GM21717 (cell line): Measurements from ENCODE around the gene DNAJA3.
"Not testable (repeated sequence)": the region's sequence is repeated elsewhere in the genome, so short reads cannot be mapped to it uniquely, and the experiment has no call there.

Experiments used
- ATAC-seq: cut with Tn5 transposase; IDR thresholded peaks from one replicate; pipeline ENCODE4 v1.9.1; 2021; ENCODE audit warnings: mild to moderate bottlenecking, moderate library complexity; ENCODE audit not compliant: unreplicated experiment

DNAJA3 gene

DNA sequence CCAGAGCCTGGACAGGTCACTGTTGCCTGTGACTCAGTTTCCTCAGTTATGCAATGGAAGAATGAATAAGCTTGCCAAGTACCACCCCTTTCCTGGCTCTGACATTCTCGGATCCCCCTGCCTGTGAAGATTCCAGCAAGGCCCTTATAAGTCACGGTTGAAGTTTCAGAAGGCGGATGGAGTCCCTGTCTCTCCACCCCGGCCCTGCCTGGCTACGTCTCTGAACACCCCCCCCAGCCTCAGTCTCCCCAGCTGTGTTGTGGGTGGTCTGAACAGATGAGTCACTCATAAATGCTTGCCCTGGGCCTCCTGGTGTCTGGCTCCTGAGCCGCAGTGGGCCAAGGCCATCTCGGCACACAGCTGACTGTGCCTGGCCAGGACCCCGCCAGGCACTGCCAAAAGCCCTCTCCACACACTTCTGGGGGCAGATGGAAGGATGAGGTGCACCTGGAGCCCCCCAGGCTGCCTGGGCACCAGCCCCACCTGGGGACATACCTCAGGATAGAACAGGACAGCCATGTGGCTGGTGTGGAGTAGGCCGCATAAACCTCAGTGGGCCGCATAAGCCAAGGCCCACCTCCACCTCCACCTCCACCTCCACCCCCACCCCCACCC lies 38.6 kb upstream of the DNAJA3 start:
- no peak for ATAC-seq

GRCh38 chr16:4387781-4388180 lies 37.9 kb upstream of the DNAJA3 start:
- no peak for ATAC-seq

DNA sequence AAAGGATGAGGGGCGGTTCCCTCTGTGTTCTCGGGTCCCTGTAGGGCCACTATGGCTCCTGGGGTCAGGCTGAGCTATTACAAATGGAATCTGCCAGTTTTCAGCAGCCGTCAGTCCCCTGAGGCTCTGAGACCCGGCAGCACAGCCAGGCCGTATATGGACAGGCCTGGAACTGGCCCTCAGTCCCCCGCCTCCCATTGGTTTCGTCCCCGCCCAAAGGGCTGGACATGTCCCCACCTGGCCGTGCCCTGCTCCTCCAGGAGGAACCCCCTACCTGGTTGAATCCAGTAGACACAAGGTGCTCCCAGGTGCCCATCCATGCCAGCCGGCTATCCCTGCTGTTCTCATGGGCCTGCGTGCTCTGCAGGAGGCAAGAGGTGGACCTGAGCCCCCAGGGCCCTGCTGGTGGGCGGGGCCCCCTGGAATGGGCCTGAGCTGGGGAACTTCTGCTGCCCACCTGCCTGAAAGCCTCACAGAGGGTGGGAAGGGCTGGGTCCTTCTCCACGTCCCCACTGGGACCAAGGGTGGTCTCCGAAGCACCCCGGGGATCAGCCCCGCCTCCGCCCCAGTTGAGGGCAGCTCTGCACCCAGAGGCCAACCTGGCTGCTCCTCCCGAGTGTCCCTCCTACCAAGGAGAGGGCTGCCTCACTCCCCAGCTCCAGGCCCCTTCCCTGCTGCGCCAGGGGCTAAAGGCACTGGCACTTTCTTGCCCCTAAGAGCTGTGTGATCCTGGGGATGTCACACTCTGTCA lies 37.2 kb upstream of the DNAJA3 start:
- no peak for ATAC-seq

DNA sequence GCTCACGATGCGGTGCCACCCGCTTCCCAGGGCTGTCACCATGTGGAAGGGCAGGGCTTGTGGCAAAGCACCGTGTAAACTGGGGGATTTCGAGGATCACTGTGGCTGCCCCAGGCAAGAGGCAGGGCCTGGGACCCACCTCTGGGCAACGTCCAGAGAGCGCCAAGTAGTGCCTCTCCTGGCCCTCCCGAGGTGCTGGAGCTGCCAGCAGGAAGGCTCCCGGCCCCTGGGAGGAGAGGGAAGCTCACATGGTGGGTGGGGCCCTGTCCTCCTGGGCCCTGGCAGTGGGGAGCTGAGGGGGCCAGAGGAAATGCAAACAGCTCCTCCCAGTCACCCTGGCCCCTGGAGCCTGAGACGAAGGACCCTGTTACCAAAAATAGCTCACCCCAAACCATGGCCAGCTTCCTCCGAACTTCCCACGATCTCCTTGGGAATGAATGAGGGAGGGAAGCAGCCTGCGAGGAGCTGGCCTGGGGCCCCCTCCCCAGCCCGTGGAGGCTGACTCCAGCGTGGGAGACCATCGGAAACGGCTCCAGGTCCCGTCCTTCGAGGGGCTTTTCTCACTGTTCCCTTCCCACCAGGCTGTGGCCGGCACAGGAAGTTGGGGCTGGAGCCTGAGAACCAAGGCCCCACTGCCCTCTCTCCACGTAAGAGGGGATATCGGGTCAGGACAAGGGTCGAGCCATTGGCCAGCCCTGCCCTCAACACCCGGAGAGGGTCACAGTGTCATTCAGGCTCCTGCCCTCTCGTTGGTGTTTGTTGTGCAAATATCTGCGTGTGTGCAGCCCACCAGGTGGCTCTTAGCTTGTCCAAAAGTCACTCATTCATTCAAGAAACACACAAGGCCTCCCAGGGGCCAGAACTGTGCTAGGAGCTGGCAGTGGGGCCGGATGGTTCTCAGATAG lies 36.4 kb upstream of the DNAJA3 start:
- ATAC-seq = no peak

- no peak for ATAC-seq
Observed at GRCh38 chr16:4390266-4391260, 35.1 kb upstream of the DNAJA3 start.

- ATAC-seq = no peak
Observed at GRCh38 chr16:4391631-4392381, 33.9 kb upstream of the DNAJA3 start.

DNA sequence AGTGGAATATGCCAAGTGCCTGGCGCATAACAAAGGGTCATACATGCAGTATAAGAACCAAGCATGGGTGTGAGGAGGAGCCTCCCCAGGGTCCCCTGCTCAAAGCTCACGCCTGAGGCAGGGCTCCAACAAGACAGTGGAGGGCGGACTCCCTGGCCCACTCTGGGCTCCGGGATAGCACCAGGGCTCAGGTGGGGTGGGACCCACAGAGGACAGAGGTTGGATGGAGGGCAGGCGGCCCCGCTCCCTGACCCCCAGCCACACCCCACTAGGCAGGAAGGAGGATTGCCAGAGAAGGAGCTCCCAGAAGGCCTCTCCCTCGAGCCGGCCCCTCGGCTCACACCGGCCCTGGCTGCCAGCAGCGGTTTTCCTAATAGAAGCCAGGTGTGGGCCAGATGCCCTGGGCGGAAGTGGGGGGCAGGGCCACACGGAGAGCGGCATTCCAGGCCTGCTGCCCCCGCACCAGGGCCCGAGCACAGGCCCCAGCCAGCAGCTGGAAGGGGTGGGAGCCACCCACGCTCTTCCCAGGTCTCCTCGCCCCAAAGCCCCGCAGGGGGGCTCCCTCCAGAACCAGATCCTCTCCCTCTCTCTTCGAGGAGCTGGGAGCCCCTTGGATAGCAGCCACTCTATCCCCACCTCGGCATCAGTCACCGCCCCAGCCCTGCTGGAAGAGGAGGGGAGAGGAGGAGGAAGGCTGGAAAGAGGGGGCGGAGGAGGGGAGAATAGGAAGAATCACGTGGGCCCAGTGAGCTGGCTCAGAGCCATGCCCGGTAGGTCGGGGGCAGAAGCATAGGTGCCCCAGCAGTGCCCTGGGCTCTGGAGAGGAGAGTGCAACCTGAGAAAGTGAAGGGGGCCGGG lies 33.1 kb upstream of the DNAJA3 start:
- ATAC-seq = no peak

- ATAC-seq = no peak
Observed at GRCh38 chr16:4393240-4393600, 32.4 kb upstream of the DNAJA3 start.

- ATAC-seq = not testable (repeated sequence)
Observed at GRCh38 chr16:4393850-4394249, 31.8 kb upstream of the DNAJA3 start.

DNA sequence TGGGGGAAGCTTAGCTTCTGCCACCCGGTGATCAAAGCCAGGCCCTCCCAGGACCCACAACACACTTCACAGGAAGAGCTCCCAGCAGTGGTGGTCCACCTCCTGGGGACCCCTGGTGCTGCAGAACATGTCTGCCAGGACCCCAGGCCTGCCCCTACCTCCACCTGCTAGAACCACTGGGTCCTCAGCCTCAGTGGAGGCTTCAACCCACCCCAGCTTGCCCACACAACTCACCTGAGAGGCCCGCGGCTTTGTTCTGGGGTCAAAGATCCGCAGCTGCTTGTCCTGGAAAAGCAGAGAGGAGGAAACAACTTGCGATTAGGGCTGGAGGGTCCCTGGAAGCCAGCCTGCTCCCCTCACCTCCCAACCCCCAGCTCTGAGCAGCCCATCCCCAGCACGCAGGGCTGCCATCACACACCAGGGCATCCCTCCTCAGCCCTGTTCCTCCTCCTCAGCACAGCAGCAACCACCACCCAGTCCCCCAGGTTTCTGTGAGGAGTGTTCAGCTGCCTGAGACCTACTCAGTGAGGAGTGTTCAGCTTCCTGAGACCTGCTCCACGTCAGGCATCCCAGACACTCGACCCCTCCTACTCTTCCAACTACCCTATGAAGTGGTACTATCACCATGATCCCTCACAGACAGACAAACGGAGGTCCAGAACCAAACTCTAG lies 30.5 kb upstream of the DNAJA3 start:
- ATAC-seq = no peak

- no peak for ATAC-seq
Observed at GRCh38 chr16:4399001-4399730, 26.5 kb upstream of the DNAJA3 start.

DNA sequence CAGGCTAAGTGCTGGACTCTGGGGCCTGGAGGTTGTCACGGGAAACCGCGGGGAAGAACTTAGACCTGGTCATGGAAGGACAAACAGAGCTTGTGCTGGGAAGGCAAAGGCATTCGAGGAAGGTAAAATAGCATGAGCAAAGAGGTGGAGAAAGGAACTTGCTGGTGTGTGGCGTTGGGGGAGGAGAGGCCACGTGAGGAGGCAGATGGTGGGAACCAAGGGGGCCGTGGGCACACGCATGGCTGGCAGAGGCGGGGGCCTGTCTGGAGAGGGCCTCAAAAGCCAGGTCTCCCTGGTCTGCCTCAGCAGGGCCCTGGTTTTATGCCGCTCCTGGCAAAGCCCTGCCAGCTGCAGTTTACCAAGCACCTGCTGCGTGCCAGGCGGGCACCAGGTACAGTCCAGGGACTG lies 24.6 kb upstream of the DNAJA3 start:
- ATAC-seq = no peak

- no peak for ATAC-seq
Observed at GRCh38 chr16:4401510-4401909, 24.2 kb upstream of the DNAJA3 start.

DNA sequence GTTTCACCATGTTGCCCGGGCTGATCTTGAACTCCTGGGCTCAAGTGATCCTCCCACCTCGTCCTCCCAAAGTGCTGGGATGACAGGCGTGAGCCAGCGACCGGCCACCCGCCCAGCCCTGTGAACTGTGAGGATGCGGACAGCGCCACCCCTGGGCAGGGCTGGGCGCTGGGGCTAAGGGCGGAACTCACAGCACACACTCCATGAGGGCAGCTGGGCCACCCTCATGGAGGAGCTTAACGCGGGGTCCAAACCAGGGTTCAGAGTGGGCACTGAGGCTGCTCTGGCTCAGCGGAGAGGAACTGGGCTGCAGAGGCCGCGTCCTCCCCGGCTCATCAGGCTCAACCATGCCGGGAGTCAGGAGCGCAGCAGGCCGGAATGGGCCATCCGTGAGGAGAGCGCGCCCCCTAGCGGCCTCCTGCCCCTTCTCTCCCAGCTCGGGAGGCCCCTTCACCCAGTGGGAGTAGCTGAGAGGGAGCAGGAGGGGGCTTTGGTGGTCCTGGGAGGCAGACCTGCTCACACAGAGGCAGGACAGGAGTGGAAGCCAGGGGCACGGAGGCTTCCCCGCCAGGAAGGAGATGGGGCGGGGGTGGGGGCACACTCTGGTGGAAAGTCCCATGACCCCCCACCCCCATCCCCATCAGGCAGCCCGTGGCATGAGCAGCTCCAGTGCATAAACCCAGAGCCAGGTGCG lies 23.1 kb upstream of the DNAJA3 start:
- ATAC-seq = no peak

DNA sequence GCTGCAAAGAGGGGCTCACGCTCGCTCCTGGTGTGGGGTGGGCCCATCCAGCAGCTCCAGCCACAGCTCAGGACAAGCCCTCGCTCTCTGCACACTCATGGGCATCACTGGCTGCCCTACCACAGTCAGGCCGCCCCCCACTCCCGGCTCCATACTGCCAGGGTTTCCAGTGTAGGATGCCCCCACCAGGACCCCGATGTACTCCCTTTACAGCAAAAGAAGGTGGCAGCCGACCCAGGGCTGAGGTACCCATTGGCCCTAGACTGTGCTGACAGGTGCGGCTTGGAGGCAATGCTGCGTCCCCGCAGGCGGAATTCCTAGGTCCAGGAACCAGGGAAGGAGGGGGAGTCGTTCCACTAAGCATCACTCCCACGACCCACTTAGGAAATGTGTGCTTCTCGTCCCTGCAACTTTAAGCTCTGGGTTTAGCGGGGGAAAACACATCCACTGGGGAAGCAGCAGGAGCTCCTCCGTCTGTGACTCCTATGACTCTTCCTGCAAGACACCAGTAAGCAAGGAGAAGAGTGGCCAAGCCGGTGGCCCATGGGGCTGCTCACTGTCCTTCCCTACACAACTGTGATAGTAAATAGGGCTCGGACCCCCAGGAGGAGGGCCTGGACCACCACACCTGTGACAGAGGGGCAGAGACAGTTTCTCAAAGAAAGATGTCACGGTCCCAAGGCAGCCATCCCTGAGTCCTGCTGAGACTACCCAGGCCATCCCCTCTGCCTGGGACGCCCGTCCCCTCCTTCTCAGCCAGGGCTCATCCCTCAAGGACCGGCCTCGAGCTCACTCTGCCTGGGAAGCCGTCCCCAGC lies 22.3 kb upstream of the DNAJA3 start:
- ATAC-seq = no peak

GRCh38 chr16:4404247-4404966 lies 21.3 kb upstream of the DNAJA3 start:
- ATAC-seq = no peak
